ENCODE results near the gene ING2. TPM values are rescaled to one million over a fixed set of nuclear protein-coding genes. Genes with fewer than 3 reads are reported as not detected.
A peak's percentile ranks its signal among the peaks of the same experiment; 100 is the strongest.

Gene ING2
- total and polyA plus RNA-seq, 2 of the 8 experiments (the other 6 are each of a cell fraction or from before 2014, with no cell fraction given): 5.1 to 16.1 TPM

DNA sequence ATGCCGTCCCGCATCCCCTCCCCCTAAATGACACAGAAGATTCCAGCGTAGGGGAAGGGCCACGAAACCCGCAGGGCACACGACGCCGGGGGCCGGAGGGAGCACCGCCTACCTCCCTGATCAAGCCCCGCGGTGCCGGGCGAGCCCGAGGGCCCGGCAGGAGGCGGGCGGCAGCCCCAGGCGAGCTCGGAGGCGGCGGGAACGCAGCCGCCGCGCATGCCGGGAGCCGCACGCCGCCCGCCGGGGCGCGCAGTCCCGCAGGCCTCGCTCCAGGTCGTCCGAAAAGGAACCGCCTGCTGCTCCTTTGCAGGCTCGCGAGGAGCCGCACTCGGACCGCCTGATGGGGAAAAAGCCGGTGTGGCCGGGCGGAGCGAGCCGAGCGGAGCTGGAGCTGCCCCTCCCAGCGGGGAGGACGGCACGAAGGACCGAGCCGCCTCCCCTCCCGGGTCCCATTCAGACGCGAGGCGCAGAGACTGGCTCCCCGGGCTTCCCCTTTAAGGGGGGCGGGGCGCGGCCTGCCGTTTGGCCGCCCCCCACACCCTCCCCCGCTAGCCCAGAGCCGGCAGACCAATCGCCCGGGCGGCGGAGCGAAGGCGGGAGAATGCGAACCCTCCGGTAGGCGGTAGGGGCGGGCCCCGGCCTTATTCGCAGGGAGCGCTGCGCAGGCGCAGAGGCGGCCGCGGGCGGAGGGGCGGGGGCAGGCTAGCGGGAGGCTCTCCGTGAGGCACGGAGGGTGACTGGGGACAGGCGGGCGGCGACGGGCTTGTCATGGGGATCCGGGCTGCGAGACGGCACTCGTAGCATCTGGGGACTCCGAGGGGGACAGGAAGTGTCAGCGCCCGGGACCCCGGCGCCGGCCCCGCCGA, 561 bp upstream of the ING2 start:
- H3K36me3 ChIP-seq (ENCODE audit: control insufficient read depth in 2 of 4, insufficient read depth in 4 of 4, low read length in 3 of 4): no peaks in the 10 kb centered on the region
- no peak overlapping the region for H3K23ac ChIP-seq (ENCODE audit: insufficient read length)
- peak overlapping the region; percentile 96 for H4K5ac ChIP-seq (ENCODE audit: insufficient read length, low read depth, low read length)
- ChIA-PET POLR2A (ENCODE audit: partially characterized antibody) (interaction anchor here (0.5 to 3.7 kb wide), 13 partner anchors 9 to 583 kb away, joined by 3 to 22 read pairs (median 3); partner anchors contain the start of genes CDKN2AIP and WWC2), CTCF (ENCODE audit: partially characterized antibody) (interaction anchor here (3.5 kb wide), 1 partner anchor 96 kb away, joined by 10 read pairs; no protein-coding TSS in a partner anchor)
- H3K27ac ChIP-seq (ENCODE audit: low read depth, low read length): peak overlapping the region; percentile 95
- H3K4ac ChIP-seq (replicated peaks; ENCODE audit: insufficient read length, low read depth, low read length): peak overlapping the region; percentile 69
- FAIRE-seq (no peak), DNase-seq (ENCODE audit: low read depth in 1 of 2, low spot score in 2 of 2) (peak; percentile 91 to 99)
- peak overlapping the region; percentile 70 to 93 (median 88) for H3K9ac ChIP-seq (replicated peaks in 1 of 4; ENCODE audit: extremely low read depth in 1 of 4, low read depth in 3 of 4, low read length in 3 of 4)
- peak overlapping the region; percentile 91 for H4K91ac ChIP-seq (replicated peaks; ENCODE audit: insufficient read length, low read length)
- no peak overlapping the region for H3K14ac ChIP-seq (ENCODE audit: insufficient read length)
- peaks cover 3 to 5% of the 10 kb centered on the region in 2 experiments for H4K20me1 ChIP-seq (replicated peaks in 1 of 2; ENCODE audit: control insufficient read depth in 1 of 2, insufficient read depth in 2 of 2, low read length in 2 of 2)
- peaks cover 3 to 42% of the 10 kb centered on the region in 2 experiments; a peak in 3 of 4 replicates for H3K79me2 ChIP-seq (ENCODE audit: control insufficient read depth in 1 of 2, insufficient read depth in 2 of 2, low read length in 2 of 2)
- no peak overlapping the region for H2BK120ac ChIP-seq (replicated peaks; ENCODE audit: low read depth, low read length)
- peak overlapping the region; percentile 98 for H4K8ac ChIP-seq (ENCODE audit: extremely low read depth, insufficient read depth, low read length)
- H2AFZ ChIP-seq (ENCODE audit: low read length): peak overlapping the region; percentile 60; the same call in 1 of the 2 replicates
- peak overlapping the region; percentile 73 to 100 (median 90) for H3K4me3 ChIP-seq (ENCODE audit: extremely low read depth in 1 of 4, insufficient read depth in 2 of 4, low read depth in 3 of 4, low read length in 4 of 4)
- no peak overlapping the region for H2BK20ac ChIP-seq (ENCODE audit: low read length)
- H3K27me3 ChIP-seq (replicated peaks in 1 of 4; ENCODE audit: control insufficient read depth in 3 of 4, extremely low read depth in 1 of 4, insufficient read depth in 3 of 4, low read length in 3 of 4): no peaks in the 10 kb centered on the region
- peaks cover 0 to 5% (median 1%) of the 10 kb centered on the region in 4 experiments; a peak in 2 of 7 replicates for H3K4me1 ChIP-seq (replicated peaks in 1 of 4; ENCODE audit: control insufficient read depth in 3 of 4, insufficient read depth in 4 of 4, low read length in 3 of 4)
- no peaks in the 10 kb centered on the region for H3K9me3 ChIP-seq (ENCODE audit: insufficient read depth in 2 of 2, low read depth in 1 of 2, low read length in 1 of 2)
- H2BK12ac ChIP-seq (ENCODE audit: low read depth, low read length): no peak overlapping the region
- H2AK5ac ChIP-seq (ENCODE audit: low read depth, low read length): no peak overlapping the region
- peak overlapping the region; percentile 97 for H3K18ac ChIP-seq (ENCODE audit: extremely low read depth, low read length)
- peak overlapping the region; percentile 77 for H3K56ac ChIP-seq (replicated peaks; ENCODE audit: insufficient read length, low read depth, low read length)
- 2% methylated on average over 66 of the region's 106 CpGs; no CpG with 5 or more reads in 1 of the 2 experiments for WGBS, 2 experiments (ENCODE audit: extremely low coverage in 1 of 2, insufficient coverage in 1 of 2, insufficient read length in 1 of 2, insufficient replicate concordance in 2 of 2, low coverage in 1 of 2, low lambda C conversion rate in 2 of 2, missing lambda C conversion rate in 1 of 2)
- peaks cover 10% of the 10 kb centered on the region for H3K23me2 ChIP-seq (ENCODE audit: low read depth, low read length)
- H3K79me1 ChIP-seq (ENCODE audit: low read depth, low read length): no peaks in the 10 kb centered on the region
- H2BK15ac ChIP-seq (ENCODE audit: low read length): no peak overlapping the region
- H3K4me2 ChIP-seq (ENCODE audit: insufficient read depth in 1 of 2, low read depth in 2 of 2, low read length in 2 of 2): peak overlapping the region; percentile 87 to 96
- H2BK5ac ChIP-seq (ENCODE audit: low read depth, low read length): peak overlapping the region; percentile 88
- TF ChIP-seq SIN3A (conservative IDR thresholded peaks at IDR 0.05 in 1 of 2, IDR thresholded peaks at IDR 0.05 in 1 of 2; ENCODE audit: low read depth in 1 of 2, low read length in 2 of 2): peak in 1 of 2 experiments; percentile 66; a peak in 1 of 4 replicates
- TF ChIP-seq JUN (IDR thresholded peaks at IDR 0.05; ENCODE audit: low read depth, low read length): no peak

Data from H1 (cell line).